Endodermal cell (in vitro differentiated cells): Measurements from ENCODE around the gene PICK1. TPM values are rescaled to one million over a fixed set of nuclear protein-coding genes. Genes with fewer than 3 reads are reported as not detected.

Experiments
- DNase-seq: peaks from one replicate; pipeline ENCODE4 v3.0.0-alpha.2; 2017
- H3K27ac ChIP-seq: 2 replicates; pipeline ENCODE4 v1.5.1; 2013; ENCODE audit warnings: mild to moderate bottlenecking, low read depth, low read length, moderate library complexity
- H3K27me3 ChIP-seq: 2 replicates; pipeline ENCODE4 v1.6.1; 2013; ENCODE audit warnings: mild to moderate bottlenecking, low read length, moderate library complexity; ENCODE audit not compliant: insufficient read depth, control insufficient read depth, poor library complexity, severe bottlenecking
- H3K36me3 ChIP-seq: 2 replicates; pipeline ENCODE4 v1.7.0; 2013; ENCODE audit warnings: mild to moderate bottlenecking, low read length, moderate library complexity; ENCODE audit not compliant: control insufficient read depth, insufficient read depth
- H3K4me1 ChIP-seq: one replicate; pipeline ENCODE4 v1.7.0; 2013; ENCODE audit warnings: low read length; ENCODE audit not compliant: control insufficient read depth, insufficient read depth
- H3K4me3 ChIP-seq: 2 replicates; pipeline ENCODE4 v1.5.1; 2013; ENCODE audit warnings: mild to moderate bottlenecking, low read length, moderate library complexity
- H3K9ac ChIP-seq: 2 replicates; pipeline ENCODE4 v1.6.1; 2013; ENCODE audit warnings: mild to moderate bottlenecking, low read length, moderate library complexity; ENCODE audit not compliant: poor library complexity, severe bottlenecking; ENCODE audit errors: extremely low read depth
- H3K9me3 ChIP-seq: 2 replicates; pipeline ENCODE4 v1.6.1; 2013; ENCODE audit warnings: mild to moderate bottlenecking, low read length, moderate library complexity; ENCODE audit not compliant: control insufficient read depth
- H3K27ac Mint-ChIP-seq: 2 replicates; pipeline ENCODE4 v1.8.0; 2020; ENCODE audit warnings: mixed read lengths
- H3K27me3 Mint-ChIP-seq: 2 replicates; pipeline ENCODE4 v1.8.0; 2021; ENCODE audit warnings: mild to moderate bottlenecking, mixed read lengths; ENCODE audit not compliant: insufficient read depth
- H3K36me3 Mint-ChIP-seq: 2 replicates; pipeline ENCODE4 v1.8.0; 2020; ENCODE audit warnings: low read depth, mixed read lengths
- H3K4me1 Mint-ChIP-seq: 2 replicates; pipeline ENCODE4 v1.8.0; 2020; ENCODE audit warnings: mixed read lengths
- H3K4me3 Mint-ChIP-seq: 2 replicates; pipeline ENCODE4 v1.8.0; 2020; ENCODE audit warnings: mild to moderate bottlenecking, moderate library complexity, mixed read lengths
- H3K9me3 Mint-ChIP-seq: 2 replicates; pipeline ENCODE4 v1.8.0; 2020; ENCODE audit warnings: mild to moderate bottlenecking, mixed read lengths
- WGBS, 2 experiments: methylation state at CpG; one replicate each; pipeline versions ENCODE4 v1.1.5 to v1.1.7; 2013; ENCODE audit warnings: missing lambda C conversion rate in 2 of 2, mixed read lengths in 1 of 2; ENCODE audit not compliant: insufficient coverage in 1 of 2, insufficient read length in 1 of 2; 5-methylcytosine and 5-hydroxymethylcytosine counted together
- total RNA-seq, 2 donors: library from RNA; stranded (reverse); fragmentation: NEBNext Ultra II Directional in 1 of 2; extraction: Animal tissue kit (Norgen Biotek cat#: 25700) in 1 of 2; gene quantifications; 2 replicates in 1 of 2; 3 replicates in 1 of 2; pipeline ENCODE4 v1.2.1, GENCODE V29; 2021
- TF ChIP-seq, protein P1 (sequence below): fragments of 200-600 bp; sonication (generic); conservative IDR thresholded peaks from 2 replicates; pipeline ENCODE4 v1.5.0; 2021; ENCODE audit warnings: antibody characterized with exemption, mild to moderate bottlenecking

Gene PICK1
- total RNA-seq, 2 donors from 2014 or later = 42.7 to 54.1 TPM

- TF ChIP-seq, protein P1, sequence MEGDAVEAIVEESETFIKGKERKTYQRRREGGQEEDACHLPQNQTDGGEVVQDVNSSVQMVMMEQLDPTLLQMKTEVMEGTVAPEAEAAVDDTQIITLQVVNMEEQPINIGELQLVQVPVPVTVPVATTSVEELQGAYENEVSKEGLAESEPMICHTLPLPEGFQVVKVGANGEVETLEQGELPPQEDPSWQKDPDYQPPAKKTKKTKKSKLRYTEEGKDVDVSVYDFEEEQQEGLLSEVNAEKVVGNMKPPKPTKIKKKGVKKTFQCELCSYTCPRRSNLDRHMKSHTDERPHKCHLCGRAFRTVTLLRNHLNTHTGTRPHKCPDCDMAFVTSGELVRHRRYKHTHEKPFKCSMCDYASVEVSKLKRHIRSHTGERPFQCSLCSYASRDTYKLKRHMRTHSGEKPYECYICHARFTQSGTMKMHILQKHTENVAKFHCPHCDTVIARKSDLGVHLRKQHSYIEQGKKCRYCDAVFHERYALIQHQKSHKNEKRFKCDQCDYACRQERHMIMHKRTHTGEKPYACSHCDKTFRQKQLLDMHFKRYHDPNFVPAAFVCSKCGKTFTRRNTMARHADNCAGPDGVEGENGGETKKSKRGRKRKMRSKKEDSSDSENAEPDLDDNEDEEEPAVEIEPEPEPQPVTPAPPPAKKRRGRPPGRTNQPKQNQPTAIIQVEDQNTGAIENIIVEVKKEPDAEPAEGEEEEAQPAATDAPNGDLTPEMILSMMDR = no peak
- H3K27ac Mint-ChIP-seq = no peak overlapping the region
- 92 to 100% methylated on average over 1 to 13 of the region's 22 CpGs for WGBS, 2 experiments
- H3K9me3 Mint-ChIP-seq = no peaks in the 10 kb centered on the region
- peaks cover 12% of the 10 kb centered on the region for H3K4me1 Mint-ChIP-seq
- no peaks in the 10 kb centered on the region for H3K4me1 ChIP-seq
- no peaks in the 10 kb centered on the region for H3K36me3 Mint-ChIP-seq
- no peaks in the 10 kb centered on the region for H3K9me3 ChIP-seq
- peaks cover 6% of the 10 kb centered on the region for H3K27me3 Mint-ChIP-seq
- no peaks in the 10 kb centered on the region for H3K36me3 ChIP-seq
- H3K9ac ChIP-seq = no peak overlapping the region
- no peaks in the 10 kb centered on the region for H3K27me3 ChIP-seq
- DNase-seq = peak; percentile 38
- H3K27ac ChIP-seq = peak overlapping the region; percentile 63
- H3K4me3 ChIP-seq = no peak overlapping the region
- no peak overlapping the region for H3K4me3 Mint-ChIP-seq
Measured at GRCh38 chr22:38026130-38027111, 30.8 kb upstream of the PICK1 start.

DNA sequence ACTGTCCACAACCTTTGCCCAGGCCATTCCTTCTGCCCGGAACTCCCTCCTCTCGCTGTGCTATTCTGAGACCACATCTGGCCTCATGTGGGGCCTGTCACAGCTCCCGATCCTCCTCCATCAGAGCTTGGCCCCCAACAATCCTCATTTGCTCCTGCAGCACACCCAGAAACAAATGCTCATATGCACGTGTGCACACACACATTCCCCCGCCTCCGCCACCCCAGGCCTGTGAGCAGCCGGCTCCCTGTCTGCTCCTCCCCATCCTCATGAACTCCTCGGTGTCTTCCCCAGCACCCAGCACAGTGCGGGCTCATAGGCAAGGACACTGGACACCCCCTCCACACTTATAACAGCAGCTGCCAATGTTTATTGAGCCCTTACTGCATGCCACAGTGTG lies 29.7 kb upstream of the PICK1 start:
- Mint-ChIP-seq H3K4me1 (peaks cover 12% of the 10 kb centered on the region), H3K4me3 (no peak overlapping the region), H3K27ac (no peak overlapping the region), H3K9me3 (no peaks in the 10 kb centered on the region), H3K27me3 (peaks cover 6% of the 10 kb centered on the region), H3K36me3 (no peaks in the 10 kb centered on the region)
- 86 to 96% methylated on average over 4 to 9 of the region's 9 CpGs for WGBS, 2 experiments
- H3K27me3 ChIP-seq = no peaks in the 10 kb centered on the region
- H3K9ac ChIP-seq = no peak overlapping the region
- DNase-seq = peak; percentile 49
- no peaks in the 10 kb centered on the region for H3K36me3 ChIP-seq
- TF ChIP-seq, protein P1 = no peak
- H3K27ac ChIP-seq = no peak overlapping the region
- no peak overlapping the region for H3K4me3 ChIP-seq
- no peaks in the 10 kb centered on the region for H3K9me3 ChIP-seq
- no peaks in the 10 kb centered on the region for H3K4me1 ChIP-seq

- Mint-ChIP-seq H3K4me1 (peaks cover 12% of the 10 kb centered on the region), H3K9me3 (no peaks in the 10 kb centered on the region), H3K36me3 (no peaks in the 10 kb centered on the region), H3K4me3 (no peak overlapping the region), H3K27me3 (peaks cover 4% of the 10 kb centered on the region), H3K27ac (no peak overlapping the region)
- Histone ChIP-seq H3K4me3 (no peak overlapping the region), H3K9ac (no peak overlapping the region), H3K27ac (no peak overlapping the region), H3K27me3 (no peaks in the 10 kb centered on the region), H3K36me3 (no peaks in the 10 kb centered on the region), H3K9me3 (no peaks in the 10 kb centered on the region), H3K4me1 (no peaks in the 10 kb centered on the region)
- 94 to 95% methylated on average over 12 to 15 of the region's 15 CpGs for whole genome bisulfite sequencing, 2 experiments
- TF ChIP-seq, protein P1 = no peak
- peak; percentile 34 for DNase-seq
Measured at GRCh38 chr22:38028344-38029130, 28.7 kb upstream of the PICK1 start.
